ENCODE measurements around the gene WHAMM.
A peak's percentile ranks its signal among the peaks of the same experiment; 100 is the strongest.

The WHAMM gene

GRCh38 chr15:82843566-82843965 is 34.1 kb downstream of the WHAMM start:
- no peak for DNase-seq (ENCODE audit: low spot score)
- TF ChIP-seq, protein P1, sequence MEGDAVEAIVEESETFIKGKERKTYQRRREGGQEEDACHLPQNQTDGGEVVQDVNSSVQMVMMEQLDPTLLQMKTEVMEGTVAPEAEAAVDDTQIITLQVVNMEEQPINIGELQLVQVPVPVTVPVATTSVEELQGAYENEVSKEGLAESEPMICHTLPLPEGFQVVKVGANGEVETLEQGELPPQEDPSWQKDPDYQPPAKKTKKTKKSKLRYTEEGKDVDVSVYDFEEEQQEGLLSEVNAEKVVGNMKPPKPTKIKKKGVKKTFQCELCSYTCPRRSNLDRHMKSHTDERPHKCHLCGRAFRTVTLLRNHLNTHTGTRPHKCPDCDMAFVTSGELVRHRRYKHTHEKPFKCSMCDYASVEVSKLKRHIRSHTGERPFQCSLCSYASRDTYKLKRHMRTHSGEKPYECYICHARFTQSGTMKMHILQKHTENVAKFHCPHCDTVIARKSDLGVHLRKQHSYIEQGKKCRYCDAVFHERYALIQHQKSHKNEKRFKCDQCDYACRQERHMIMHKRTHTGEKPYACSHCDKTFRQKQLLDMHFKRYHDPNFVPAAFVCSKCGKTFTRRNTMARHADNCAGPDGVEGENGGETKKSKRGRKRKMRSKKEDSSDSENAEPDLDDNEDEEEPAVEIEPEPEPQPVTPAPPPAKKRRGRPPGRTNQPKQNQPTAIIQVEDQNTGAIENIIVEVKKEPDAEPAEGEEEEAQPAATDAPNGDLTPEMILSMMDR (IDR thresholded peaks at IDR 0.05; ENCODE audit: extremely low read depth, missing control alignments): no peak

GRCh38 chr15:82845686-82846085 is 36.3 kb downstream of the WHAMM start:
- TF ChIP-seq, protein P1 (IDR thresholded peaks at IDR 0.05; ENCODE audit: extremely low read depth, missing control alignments): no peak
- no peak for DNase-seq (ENCODE audit: low spot score)

DNA sequence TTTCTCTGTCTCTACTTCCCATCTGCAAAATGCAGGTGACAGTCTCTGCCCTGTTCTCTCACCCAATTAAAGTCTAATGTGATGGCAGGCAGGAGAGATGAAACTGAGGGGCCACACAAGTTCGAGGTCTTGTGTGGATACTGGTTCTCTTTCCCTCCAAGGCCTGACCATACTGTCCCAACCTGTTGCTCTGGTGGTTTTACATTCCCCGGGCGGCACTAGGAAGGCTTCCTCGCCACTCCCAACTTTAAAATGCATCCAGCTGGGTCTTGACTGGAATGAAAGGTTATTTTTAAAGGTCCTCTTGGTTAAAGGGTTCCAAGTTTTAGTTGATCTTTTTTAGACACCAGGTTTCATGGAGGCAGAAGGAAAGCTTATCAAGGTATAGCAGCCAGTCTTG is 37.2 kb downstream of the WHAMM start:
- TF ChIP-seq, protein P1 (IDR thresholded peaks at IDR 0.05; ENCODE audit: extremely low read depth, missing control alignments): no peak
- no peak for DNase-seq (ENCODE audit: low spot score)

- TF ChIP-seq, protein P1 (IDR thresholded peaks at IDR 0.05; ENCODE audit: extremely low read depth, missing control alignments): no peak
- DNase-seq (ENCODE audit: low spot score): no peak
Observed at GRCh38 chr15:82847703-82848102, 38.3 kb downstream of the WHAMM start.

DNA sequence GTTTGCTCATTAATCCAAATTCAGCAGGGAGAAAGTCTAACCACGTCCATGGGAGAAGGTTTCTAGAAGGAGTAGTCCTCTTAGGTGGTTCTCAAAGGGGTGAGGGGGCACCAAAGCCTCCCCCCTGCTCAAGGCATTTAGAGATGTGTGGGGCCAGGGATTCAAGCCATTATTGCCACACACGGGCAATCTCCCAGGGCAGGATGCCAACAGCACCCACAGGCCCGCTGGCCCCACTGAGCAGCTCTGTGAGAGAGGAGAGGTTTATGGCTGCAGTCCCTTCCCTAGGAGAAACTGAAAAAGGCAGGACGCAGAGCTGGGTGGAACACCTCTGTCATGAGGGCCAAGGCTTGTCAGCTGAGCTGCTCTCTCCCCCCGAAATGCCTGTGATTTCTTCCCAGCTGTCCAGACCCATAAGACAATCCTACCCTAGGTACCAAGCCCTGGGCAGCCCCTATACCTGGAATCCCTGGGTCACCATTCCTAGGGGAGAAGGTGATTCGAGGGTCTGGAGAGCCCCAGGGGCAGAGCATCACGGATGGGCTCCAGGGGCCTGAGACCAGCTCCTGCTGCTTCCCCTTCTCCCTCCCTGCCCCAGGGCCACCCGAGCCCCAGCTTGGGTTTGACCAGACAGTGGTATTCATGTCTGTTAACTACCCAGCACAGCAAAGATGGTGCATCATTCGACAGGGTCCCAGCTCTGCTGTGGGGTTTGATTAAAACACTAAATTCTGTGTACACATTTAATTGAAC is 39.0 kb downstream of the WHAMM start:
- DNase-seq (ENCODE audit: low spot score): no peak
- TF ChIP-seq, protein P1 (IDR thresholded peaks at IDR 0.05; ENCODE audit: extremely low read depth, missing control alignments): no peak

DNA sequence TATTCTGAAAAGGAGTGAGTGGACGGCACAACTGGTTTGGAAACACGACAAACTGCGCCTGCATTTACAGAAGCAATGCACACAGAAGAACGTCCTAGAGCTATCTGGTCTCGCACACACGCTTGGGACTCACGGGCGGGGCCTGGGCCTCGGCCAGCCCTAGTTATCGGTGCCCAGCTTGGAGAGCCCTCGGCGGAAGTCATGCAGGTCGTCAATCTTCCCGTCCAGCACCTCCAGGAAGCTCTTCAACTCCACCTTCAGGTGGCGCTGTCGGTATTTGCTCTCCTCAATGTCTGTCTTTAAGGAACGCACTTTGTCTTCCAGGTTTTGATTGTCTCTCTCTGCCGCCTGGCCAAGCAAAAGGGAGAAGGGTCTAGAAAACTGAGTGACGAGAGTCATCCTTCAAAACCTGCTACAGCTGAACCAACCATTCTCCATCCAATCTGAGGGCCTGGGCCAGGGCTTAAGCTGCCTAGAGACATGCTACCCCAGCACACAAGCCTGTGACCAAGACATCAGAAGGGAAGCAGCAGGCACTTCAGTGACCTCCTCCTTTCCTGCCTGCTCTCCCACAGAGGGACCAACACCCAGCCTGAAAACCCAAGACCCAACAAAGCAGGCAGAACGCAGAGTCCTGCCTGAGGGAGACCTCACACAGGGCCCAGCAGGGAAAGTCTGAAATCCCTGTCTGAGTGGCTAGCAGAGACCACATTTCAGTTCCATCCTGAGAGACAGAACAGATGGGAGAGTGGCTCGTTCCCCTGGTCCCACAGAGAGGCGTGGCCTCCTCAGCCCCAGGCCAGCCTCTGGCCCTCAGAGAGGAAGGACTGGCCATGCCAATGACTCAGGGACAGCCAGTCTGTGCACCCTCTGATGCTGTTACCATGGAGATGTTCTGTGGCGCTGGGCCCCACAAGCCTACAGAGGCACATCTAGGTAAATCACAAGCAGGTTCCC is 40.4 kb downstream of the WHAMM start:
- TF ChIP-seq, protein P1 (IDR thresholded peaks at IDR 0.05; ENCODE audit: extremely low read depth, missing control alignments): peak; percentile 58
- peak; percentile 81 for DNase-seq (ENCODE audit: low spot score)

GRCh38 chr15:82850731-82851130 is 41.3 kb downstream of the WHAMM start:
- DNase-seq (ENCODE audit: low spot score): no peak
- TF ChIP-seq, protein P1 (IDR thresholded peaks at IDR 0.05; ENCODE audit: extremely low read depth, missing control alignments): no peak
